ENCODE measurements around the gene TSN.
"Not testable (repeated sequence)": the region's sequence is repeated elsewhere in the genome, so short reads cannot be mapped to it uniquely, and the experiment has no call there.

TSN gene

DNA sequence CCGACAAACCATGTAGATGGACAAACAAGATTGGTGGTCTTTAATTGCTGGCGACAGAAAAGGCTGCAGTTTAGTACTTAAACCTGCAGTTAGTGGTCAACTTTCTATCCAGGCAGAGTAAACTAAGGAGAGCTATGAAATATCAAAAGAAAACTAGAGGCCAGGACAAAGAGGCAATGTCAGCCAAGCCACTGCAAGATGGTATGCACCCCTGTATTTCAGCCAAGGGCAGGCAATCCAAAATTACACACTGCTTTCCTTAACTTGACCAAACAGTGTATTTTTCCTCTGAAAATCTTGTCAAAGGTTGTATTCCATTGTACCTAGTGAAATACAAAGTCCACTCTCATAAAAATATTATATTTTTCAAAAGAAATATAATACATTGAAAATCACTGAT lies 28.1 kb upstream of the TSN start:
- Histone ChIP-seq H3K9me3 (ENCODE audit: control insufficient read depth, low read length) (no peaks in the 10 kb centered on the region), H3K4me1 (ENCODE audit: control insufficient read depth, insufficient read depth, low read length) (no peaks in the 10 kb centered on the region), H3K27me3 (ENCODE audit: control insufficient read depth, insufficient read depth, low read length) (no peaks in the 10 kb centered on the region), H3K9ac (ENCODE audit: low read length) (no peak overlapping the region), H3K36me3 (ENCODE audit: control insufficient read depth, insufficient read depth, low read length) (no peaks in the 10 kb centered on the region), H3K4me3 (ENCODE audit: low read length) (no peak overlapping the region)

DNA sequence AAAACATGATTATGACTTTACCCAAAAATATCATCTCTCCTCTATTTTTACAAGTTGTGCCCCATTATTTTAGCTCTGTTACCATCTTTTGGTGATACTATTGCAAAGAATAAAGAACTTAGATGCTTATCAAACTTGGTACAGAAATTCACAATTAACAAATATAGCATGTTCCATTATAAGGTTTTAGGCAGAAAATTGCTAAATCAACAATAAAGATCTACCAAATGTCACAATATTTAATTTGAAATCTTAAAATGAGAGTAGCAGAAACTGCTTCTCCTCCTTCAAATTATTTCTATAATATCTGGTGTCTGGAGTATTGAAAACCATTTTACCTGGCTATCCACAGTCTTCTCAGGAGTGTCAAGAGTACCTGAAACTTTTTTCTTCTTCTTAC lies 27.5 kb upstream of the TSN start:
- Histone ChIP-seq H3K9ac (ENCODE audit: low read length) (no peak overlapping the region), H3K36me3 (ENCODE audit: control insufficient read depth, insufficient read depth, low read length) (no peaks in the 10 kb centered on the region), H3K27me3 (ENCODE audit: control insufficient read depth, insufficient read depth, low read length) (no peaks in the 10 kb centered on the region), H3K4me1 (ENCODE audit: control insufficient read depth, insufficient read depth, low read length) (no peaks in the 10 kb centered on the region), H3K4me3 (ENCODE audit: low read length) (no peak overlapping the region), H3K9me3 (ENCODE audit: control insufficient read depth, low read length) (no peaks in the 10 kb centered on the region)

DNA sequence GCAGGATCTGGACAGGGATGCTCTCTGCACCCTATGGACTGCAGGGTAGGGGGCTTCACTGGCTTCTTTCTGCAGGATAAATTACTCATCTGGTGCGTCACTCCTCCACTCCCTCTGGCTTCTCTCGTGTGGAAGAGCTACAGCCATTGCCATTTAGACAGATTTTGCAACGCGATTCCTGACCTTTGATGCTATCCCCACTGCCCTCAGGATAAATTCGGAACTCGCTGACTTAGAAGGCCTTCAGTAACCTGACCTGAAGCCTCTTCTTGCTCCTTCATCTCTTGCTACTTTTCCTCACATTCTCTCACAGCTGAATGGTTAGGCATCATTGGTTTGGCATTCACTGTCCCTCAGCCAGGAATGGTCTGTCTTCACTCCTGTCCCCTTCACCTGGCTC lies 24.1 kb upstream of the TSN start:
- no peak overlapping the region for H3K9ac ChIP-seq (ENCODE audit: low read length)
- no peaks in the 10 kb centered on the region for H3K36me3 ChIP-seq (ENCODE audit: control insufficient read depth, insufficient read depth, low read length)
- peaks cover 6% of the 10 kb centered on the region for H3K4me1 ChIP-seq (ENCODE audit: control insufficient read depth, insufficient read depth, low read length)
- no peak overlapping the region for H3K4me3 ChIP-seq (ENCODE audit: low read length)
- H3K27me3 ChIP-seq (ENCODE audit: control insufficient read depth, insufficient read depth, low read length): no peaks in the 10 kb centered on the region
- H3K9me3 ChIP-seq (ENCODE audit: control insufficient read depth, low read length): no peaks in the 10 kb centered on the region

DNA sequence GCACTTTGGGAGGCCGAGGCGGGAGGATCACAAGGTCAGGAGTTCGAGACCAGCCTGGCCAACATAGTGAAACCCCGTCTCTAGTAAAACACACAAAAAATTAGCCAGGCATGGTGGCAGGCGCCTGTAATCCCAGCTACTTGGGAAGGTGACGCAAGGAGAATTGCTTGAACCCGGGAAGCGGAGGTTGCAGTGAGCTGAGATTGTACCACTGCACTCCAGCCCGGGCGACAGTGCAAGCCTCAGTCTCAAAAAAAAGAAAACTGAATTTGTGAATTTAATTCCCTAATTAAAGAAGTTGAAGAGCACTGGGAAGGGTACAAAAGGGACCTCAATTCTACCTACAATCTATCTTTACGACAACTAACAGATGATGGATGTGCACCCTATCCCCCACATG lies 20.9 kb upstream of the TSN start:
- not testable (repeated sequence) for H3K9ac ChIP-seq (ENCODE audit: low read length); H3K9me3 ChIP-seq (ENCODE audit: control insufficient read depth, low read length); H3K4me1 ChIP-seq (ENCODE audit: control insufficient read depth, insufficient read depth, low read length); H3K36me3 ChIP-seq (ENCODE audit: control insufficient read depth, insufficient read depth, low read length); H3K27me3 ChIP-seq (ENCODE audit: control insufficient read depth, insufficient read depth, low read length); H3K4me3 ChIP-seq (ENCODE audit: low read length)

DNA sequence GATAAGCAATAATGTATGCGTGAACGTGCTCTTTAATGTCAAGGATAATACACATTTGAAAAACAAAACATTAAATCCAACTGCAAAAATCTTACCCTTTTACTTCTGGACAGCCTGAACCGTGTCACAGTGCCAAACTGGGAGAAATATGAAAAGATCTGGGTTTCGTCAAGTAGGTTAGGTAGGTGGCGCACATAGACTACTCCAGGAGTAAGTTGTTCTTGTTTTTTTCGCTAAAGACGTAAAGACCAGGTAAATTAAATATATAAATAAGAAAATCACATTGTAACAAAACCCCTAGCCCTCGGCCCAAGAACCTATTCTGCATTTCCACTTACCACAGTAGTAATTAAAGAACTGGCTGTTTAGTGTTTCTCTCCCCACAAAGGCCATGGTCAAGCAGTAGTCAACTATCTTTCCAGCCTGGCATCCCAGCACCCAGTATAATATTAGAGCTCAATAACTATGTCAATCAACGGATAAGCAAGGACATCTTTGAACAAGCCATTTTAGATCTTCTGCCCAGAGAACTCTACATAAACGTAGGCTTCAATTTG lies 19.9 kb upstream of the TSN start:
- Histone ChIP-seq H3K9ac (ENCODE audit: low read length) (peak overlapping the region; percentile 90), H3K9me3 (ENCODE audit: control insufficient read depth, low read length) (no peaks in the 10 kb centered on the region), H3K36me3 (ENCODE audit: control insufficient read depth, insufficient read depth, low read length) (no peaks in the 10 kb centered on the region), H3K4me3 (ENCODE audit: low read length) (peak overlapping the region; percentile 75), H3K27me3 (ENCODE audit: control insufficient read depth, insufficient read depth, low read length) (no peaks in the 10 kb centered on the region), H3K4me1 (ENCODE audit: control insufficient read depth, insufficient read depth, low read length) (peaks cover 6% of the 10 kb centered on the region)

DNA sequence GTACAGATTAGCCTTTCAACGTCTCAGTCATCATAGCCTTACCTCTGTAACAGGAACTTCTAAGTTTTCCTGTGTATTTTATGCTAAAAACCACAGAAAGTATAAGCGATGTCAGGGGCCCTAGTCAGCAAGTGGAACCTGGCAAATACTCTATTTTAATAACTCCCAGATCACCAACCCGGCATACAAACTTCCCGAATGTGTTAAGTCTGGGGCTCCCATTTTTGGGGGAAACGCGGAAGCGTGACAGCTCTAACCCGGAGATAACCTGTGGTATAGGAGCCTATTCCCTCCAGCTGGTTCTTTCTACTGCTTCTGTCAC lies 19.4 kb upstream of the TSN start:
- H3K27me3 ChIP-seq (ENCODE audit: control insufficient read depth, insufficient read depth, low read length): no peaks in the 10 kb centered on the region
- H3K4me1 ChIP-seq (ENCODE audit: control insufficient read depth, insufficient read depth, low read length): peaks cover 6% of the 10 kb centered on the region

DNA sequence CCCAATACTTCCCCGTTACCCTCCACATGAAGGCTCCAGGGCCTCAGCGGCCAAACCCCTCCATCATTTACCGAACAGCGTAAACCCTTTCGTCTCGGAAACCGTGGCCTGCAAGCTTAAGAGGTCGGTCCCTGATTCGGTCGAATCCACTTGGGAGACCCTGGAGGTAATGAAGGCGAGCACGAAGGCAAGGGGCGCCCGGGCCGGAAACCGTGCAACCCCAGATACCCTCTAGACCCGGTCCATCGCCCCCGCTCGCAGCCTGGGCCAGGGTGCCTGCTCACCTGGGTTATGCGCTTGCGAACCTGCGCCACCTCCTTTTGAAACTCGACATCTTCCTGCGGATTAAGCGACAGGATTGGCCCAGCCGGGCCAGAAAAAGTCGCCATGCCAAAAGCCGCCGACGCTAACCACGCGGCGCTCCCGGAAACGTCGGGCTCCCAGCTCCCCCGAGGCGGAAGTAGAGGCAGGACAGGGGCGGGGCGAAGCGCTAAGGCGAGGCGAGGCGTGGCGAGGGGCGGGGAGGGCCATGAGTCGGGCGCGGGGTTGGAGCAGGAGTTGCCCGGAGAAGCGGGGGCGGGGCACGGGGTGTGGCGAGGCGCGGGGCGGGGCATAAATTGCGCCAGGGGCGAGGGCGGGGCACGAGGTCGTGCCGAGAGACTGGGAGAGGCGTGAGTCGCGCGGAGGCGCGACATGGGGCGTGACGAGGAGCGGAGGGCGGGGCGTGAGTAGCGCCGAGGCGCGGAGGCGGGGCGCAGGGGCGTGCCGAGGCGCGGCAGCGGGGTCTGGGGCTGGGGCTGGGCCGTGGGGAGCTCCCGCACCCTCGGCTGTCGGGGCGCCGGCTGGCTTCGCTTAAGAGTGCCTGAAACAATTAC lies 18.8 kb upstream of the TSN start, which contains the start of gene NIFK:
Gene NIFK, minus strand, starts transcription at position 414 of the 875 bp plus-strand sequence. Its CDS starts 25 bp downstream, at position 389.
- Histone ChIP-seq H3K36me3 (ENCODE audit: control insufficient read depth, insufficient read depth, low read length) (no peaks in the 10 kb centered on the region), H3K4me3 (ENCODE audit: low read length) (peak within 1 kb of the TSS; percentile 75), H3K9ac (ENCODE audit: low read length) (peak within 1 kb of the TSS; percentile 90), H3K27me3 (ENCODE audit: control insufficient read depth, insufficient read depth, low read length) (no peaks in the 10 kb centered on the region), H3K4me1 (ENCODE audit: control insufficient read depth, insufficient read depth, low read length) (peaks cover 6% of the 10 kb centered on the region), H3K9me3 (ENCODE audit: control insufficient read depth, low read length) (no peaks in the 10 kb centered on the region)

More for the DNA sequence above, 19.4 kb upstream of the TSN start:
- H3K4me3 ChIP-seq (ENCODE audit: low read length): peak overlapping the region; percentile 75
- H3K36me3 ChIP-seq (ENCODE audit: control insufficient read depth, insufficient read depth, low read length): no peaks in the 10 kb centered on the region
- peak overlapping the region; percentile 90 for H3K9ac ChIP-seq (ENCODE audit: low read length)
- H3K9me3 ChIP-seq (ENCODE audit: control insufficient read depth, low read length): no peaks in the 10 kb centered on the region

DNA sequence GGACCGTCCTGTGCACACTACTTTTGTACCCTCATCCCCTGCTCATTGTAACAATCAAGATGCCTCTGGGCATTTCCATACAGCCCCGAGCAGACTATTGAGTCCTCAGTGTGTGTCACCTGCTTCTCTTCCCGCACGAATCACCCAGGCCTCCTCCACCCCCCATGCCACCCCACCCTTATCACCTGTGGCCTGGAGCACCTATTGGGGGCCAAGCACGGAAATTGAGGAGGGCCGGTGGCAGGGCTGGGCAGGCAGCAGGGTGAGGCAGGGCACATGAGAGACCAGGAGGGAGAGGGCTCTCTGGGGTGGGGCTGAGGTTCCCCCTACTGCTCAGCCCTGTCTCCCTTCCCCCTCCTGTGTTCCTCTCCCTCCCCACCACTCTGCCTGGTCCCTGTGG lies 14.5 kb upstream of the TSN start:
- no peaks in the 10 kb centered on the region for H3K4me1 ChIP-seq (ENCODE audit: control insufficient read depth, insufficient read depth, low read length)

DNA sequence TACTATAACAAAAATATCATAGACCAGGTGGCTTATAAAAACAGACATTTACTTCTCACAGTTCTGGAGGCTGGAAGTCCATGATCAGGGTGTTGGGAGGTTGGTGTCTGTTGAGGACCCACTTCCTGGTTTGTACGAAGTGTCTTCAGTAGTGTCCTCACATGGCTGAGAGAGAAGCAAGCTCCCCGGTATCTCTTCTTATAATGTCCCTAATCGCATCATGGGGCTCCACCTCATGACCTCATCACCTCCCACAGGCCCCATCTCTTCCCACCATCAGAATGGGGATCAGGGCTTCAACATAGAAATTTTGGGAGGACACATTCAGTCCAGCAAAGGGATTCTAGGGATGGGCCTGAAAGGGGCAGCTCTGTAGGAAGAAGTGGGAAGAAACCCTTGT lies 14.0 kb upstream of the TSN start:
- Histone ChIP-seq H3K27me3 (ENCODE audit: control insufficient read depth, insufficient read depth, low read length) (no peaks in the 10 kb centered on the region), H3K4me3 (ENCODE audit: low read length) (no peak overlapping the region), H3K36me3 (ENCODE audit: control insufficient read depth, insufficient read depth, low read length) (no peaks in the 10 kb centered on the region), H3K4me1 (ENCODE audit: control insufficient read depth, insufficient read depth, low read length) (no peaks in the 10 kb centered on the region), H3K9me3 (ENCODE audit: control insufficient read depth, low read length) (no peaks in the 10 kb centered on the region), H3K9ac (ENCODE audit: low read length) (no peak overlapping the region)

More for the DNA sequence above, 14.5 kb upstream of the TSN start:
- H3K27me3 ChIP-seq (ENCODE audit: control insufficient read depth, insufficient read depth, low read length): no peaks in the 10 kb centered on the region
- no peaks in the 10 kb centered on the region for H3K9me3 ChIP-seq (ENCODE audit: control insufficient read depth, low read length)
- H3K4me3 ChIP-seq (ENCODE audit: low read length): no peak overlapping the region
- H3K36me3 ChIP-seq (ENCODE audit: control insufficient read depth, insufficient read depth, low read length): no peaks in the 10 kb centered on the region
- no peak overlapping the region for H3K9ac ChIP-seq (ENCODE audit: low read length)

DNA sequence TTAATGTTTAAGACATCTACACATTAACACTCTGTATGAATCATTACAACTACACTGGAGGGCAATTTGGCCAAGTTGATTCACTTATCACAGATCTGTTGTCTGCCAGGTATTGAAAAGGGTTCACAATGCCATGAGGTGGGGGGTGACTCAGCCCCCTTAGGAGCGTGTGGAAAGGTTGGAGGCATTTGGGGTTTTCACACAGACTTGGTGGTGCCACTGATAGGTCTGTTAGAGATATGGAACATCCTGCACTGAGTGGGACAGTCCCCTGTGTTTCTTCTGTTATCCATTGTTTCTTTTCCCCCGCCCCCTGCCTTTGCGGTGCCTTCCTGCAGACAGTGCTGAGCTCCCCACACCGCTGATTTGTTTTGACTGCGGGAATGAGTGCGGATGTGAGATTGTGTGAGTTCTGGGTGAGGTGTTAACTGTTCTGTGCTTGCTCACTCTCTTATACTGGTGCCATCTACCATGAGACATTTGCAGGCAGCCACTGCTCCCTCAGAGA lies 9.3 kb upstream of the TSN start:
- no peaks in the 10 kb centered on the region for H3K36me3 ChIP-seq (ENCODE audit: control insufficient read depth, insufficient read depth, low read length)
- no peak overlapping the region for H3K9ac ChIP-seq (ENCODE audit: low read length)
- no peaks in the 10 kb centered on the region for H3K4me1 ChIP-seq (ENCODE audit: control insufficient read depth, insufficient read depth, low read length)
- H3K4me3 ChIP-seq (ENCODE audit: low read length): no peak overlapping the region
- H3K9me3 ChIP-seq (ENCODE audit: control insufficient read depth, low read length): no peaks in the 10 kb centered on the region
- H3K27me3 ChIP-seq (ENCODE audit: control insufficient read depth, insufficient read depth, low read length): no peaks in the 10 kb centered on the region

DNA sequence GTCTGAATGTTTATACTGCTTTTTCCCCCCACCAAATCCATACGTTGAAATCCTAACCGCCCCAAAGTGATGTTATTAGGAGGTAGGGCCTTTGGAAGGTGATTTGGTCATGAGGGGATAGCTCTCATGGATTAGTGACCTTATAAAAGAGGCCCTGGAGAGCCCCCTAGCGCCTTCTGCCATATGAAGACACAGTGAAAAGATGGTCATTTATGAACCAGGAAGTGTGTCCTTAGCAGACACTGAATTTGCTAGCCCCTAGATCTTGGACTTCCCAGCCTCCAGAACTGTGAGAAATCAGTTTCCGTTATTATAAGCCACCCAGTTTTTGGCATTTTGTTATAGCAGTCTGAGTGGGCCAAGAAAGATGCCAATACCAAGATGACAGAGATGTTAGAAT lies 7.2 kb upstream of the TSN start:
- H3K27me3 ChIP-seq (ENCODE audit: control insufficient read depth, insufficient read depth, low read length): no peaks in the 10 kb centered on the region
- H3K9ac ChIP-seq (ENCODE audit: low read length): no peak overlapping the region
- H3K9me3 ChIP-seq (ENCODE audit: control insufficient read depth, low read length): no peaks in the 10 kb centered on the region
- H3K4me1 ChIP-seq (ENCODE audit: control insufficient read depth, insufficient read depth, low read length): no peaks in the 10 kb centered on the region
- H3K36me3 ChIP-seq (ENCODE audit: control insufficient read depth, insufficient read depth, low read length): no peaks in the 10 kb centered on the region
- H3K4me3 ChIP-seq (ENCODE audit: low read length): no peak overlapping the region

DNA sequence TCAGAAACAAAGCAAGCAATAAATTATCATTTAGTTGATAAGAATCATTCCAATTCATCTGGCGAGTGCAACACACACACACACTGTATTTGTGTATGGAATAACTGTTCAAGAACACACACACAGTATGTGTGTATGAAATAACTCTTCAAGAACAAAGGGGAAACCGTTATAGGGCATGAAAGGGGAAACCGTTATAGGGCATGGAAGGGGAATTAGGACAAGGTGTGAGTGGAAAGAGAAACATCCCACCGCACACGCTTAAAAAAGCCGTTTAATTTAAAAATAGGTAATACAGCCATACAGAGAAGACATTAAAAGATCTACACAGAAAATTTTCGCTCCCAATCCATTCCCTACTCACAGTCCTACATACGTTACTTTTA lies 607 bp upstream of the TSN start:
- Histone ChIP-seq H3K9ac (ENCODE audit: low read length) (peak overlapping the region; percentile 25), H3K36me3 (ENCODE audit: control insufficient read depth, insufficient read depth, low read length) (no peaks in the 10 kb centered on the region), H3K4me1 (ENCODE audit: control insufficient read depth, insufficient read depth, low read length) (no peaks in the 10 kb centered on the region), H3K27me3 (ENCODE audit: control insufficient read depth, insufficient read depth, low read length) (no peaks in the 10 kb centered on the region), H3K9me3 (ENCODE audit: control insufficient read depth, low read length) (no peaks in the 10 kb centered on the region), H3K4me3 (ENCODE audit: low read length) (peak overlapping the region; percentile 27)

All from mucosa of stomach (tissue), 1 donor.